Measurements from ENCODE around the gene GNB1L.

The GNB1L gene

DNA sequence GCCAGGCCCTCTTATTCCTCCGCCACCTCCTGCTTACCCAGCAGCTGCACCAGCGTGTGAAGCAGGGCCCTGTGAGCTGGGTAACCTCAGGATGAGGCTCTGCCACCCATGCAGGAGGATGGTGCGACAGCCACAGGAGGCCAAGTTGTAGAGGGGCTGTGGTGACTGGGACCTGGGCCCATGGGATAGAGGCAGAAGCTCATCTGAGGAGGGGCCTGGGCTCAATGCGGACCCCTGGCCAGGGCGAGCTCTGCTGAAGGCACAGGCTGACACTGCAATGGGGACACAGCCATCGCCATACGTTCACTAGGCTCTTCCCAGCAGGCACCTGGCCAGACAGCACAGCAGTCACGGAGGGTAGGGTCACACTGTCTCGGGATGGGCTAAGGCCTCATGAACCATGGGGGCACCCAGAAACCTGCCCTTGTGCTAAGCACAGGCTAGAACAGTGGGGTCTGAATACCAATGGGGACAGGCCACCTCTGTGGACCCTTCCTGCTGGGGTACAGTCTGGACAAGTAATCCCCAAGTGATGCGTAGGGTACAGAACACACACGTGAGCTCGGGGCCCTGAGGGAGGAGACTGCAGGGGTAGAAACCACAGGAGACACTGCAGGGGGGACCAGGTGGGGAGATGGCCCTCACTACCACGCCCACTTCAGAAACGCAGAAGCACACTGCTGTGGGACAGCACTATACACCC, 35.3 kb downstream of the GNB1L start:
- TF ChIP-seq, protein P1, sequence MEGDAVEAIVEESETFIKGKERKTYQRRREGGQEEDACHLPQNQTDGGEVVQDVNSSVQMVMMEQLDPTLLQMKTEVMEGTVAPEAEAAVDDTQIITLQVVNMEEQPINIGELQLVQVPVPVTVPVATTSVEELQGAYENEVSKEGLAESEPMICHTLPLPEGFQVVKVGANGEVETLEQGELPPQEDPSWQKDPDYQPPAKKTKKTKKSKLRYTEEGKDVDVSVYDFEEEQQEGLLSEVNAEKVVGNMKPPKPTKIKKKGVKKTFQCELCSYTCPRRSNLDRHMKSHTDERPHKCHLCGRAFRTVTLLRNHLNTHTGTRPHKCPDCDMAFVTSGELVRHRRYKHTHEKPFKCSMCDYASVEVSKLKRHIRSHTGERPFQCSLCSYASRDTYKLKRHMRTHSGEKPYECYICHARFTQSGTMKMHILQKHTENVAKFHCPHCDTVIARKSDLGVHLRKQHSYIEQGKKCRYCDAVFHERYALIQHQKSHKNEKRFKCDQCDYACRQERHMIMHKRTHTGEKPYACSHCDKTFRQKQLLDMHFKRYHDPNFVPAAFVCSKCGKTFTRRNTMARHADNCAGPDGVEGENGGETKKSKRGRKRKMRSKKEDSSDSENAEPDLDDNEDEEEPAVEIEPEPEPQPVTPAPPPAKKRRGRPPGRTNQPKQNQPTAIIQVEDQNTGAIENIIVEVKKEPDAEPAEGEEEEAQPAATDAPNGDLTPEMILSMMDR (IDR thresholded peaks at IDR 0.05; ENCODE audit: insufficient read depth, missing control alignments): no peak
- FAIRE-seq (no peak), DNase-seq (ENCODE audit: insufficient read length, low spot score) (no peak)

DNA sequence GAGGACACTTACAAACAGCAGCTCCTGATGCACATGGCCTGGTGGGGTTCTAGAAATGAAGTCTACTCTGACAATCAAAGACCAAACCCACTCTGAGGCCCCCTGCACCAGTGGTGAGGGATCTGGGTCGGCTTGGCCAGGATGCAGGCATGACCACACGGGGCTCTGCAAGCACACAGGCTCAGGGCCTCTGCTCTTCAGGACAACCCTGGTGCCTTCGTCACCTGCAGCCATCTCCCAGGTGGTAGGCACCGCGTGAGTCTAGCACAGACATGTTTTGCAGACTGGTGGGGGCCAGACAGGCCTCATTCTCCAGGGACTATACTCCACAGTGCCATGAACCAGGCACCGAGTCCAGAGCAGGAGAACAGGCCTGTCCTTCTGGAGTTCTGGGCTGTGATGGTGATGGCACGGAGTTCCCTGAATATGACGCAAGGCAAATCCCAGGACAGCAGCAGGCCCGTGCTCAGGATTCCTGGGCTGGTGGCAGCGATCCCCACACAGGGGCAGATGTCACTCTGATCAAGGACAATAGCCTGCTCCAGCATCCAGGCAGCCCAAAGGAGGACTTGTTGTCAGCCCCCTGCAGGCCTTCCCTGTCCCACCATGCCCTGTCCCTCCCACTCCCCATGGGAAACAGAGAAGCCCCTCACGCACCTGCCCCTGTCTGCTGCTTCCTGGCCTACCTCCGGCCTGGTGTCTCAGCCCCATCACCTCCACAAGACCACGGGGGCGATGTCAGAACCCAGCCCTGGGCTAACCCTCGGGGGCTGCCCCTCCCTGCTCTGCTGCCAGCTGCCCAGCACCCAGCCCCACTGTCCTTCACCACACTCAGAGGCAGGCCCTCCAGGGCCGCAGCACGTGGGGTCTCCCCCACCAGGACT, 36.1 kb downstream of the GNB1L start:
- FAIRE-seq (no peak), DNase-seq (ENCODE audit: insufficient read length, low spot score) (no peak)
- TF ChIP-seq, protein P1 (IDR thresholded peaks at IDR 0.05; ENCODE audit: insufficient read depth, missing control alignments): no peak

DNA sequence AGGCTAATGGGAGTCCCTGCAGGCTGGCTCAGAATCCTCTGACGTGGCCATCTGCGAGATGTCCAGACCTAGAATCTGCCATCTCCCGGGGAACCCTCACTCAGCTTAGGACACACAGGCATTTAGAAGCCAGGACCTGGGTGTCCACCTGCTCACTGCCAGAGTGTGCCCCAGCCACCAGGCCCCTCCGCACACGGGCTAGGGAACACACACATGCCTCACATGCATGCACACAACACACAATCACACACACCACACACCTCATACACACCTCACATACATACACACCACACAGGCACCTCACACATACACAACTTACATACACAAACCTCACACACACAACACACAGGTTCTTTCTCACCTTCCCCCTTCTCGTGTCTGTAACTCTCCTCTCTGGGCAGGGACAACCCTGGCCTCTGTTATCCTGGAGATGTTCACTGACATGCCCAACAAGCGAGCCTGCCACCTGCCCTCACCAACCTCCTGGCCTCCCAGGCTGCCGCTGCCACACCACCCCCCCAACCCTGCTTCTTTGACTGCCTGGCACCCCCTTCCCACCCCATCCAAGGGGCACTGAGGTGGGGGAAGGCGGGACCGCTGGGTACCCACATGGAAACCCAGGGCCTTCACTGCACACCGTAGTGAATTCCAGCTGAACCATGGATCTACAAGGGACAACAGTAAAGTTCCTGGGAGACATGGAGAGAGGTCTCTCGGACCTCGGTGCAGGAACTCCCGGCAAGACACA, 38.1 kb downstream of the GNB1L start:
- no peak for FAIRE-seq
- TF ChIP-seq, protein P1 (IDR thresholded peaks at IDR 0.05; ENCODE audit: insufficient read depth, missing control alignments): no peak

DNA sequence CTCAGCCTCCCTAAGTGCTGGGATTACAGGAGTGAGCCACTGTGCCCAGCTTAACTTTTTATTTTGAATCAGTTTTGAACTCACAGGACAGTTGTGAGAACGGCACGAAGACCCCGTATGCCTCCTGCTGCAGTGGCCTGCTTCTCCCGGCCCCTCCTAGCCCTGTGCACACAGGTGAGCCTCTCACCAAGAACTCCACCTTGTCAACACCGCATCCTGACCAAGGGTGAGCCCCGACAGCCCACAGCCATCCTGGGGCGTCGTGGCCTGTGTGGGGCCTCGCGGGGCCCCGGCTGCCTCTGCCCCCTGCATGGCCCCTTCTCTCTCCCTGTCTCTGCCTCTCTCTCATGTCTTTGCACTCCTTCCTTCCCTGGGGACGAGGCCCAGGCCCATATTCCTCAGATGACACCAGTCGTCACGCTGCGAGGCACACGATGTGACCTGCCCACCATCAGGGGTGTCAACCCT, 38.8 kb downstream of the GNB1L start:
- TF ChIP-seq, protein P1 (IDR thresholded peaks at IDR 0.05; ENCODE audit: insufficient read depth, missing control alignments): no peak
- DNase-seq (ENCODE audit: insufficient read length, low spot score) (no peak), FAIRE-seq (no peak)

More for the DNA sequence above, 38.1 kb downstream of the GNB1L start:
- no peak for DNase-seq (ENCODE audit: insufficient read length, low spot score)

DNA sequence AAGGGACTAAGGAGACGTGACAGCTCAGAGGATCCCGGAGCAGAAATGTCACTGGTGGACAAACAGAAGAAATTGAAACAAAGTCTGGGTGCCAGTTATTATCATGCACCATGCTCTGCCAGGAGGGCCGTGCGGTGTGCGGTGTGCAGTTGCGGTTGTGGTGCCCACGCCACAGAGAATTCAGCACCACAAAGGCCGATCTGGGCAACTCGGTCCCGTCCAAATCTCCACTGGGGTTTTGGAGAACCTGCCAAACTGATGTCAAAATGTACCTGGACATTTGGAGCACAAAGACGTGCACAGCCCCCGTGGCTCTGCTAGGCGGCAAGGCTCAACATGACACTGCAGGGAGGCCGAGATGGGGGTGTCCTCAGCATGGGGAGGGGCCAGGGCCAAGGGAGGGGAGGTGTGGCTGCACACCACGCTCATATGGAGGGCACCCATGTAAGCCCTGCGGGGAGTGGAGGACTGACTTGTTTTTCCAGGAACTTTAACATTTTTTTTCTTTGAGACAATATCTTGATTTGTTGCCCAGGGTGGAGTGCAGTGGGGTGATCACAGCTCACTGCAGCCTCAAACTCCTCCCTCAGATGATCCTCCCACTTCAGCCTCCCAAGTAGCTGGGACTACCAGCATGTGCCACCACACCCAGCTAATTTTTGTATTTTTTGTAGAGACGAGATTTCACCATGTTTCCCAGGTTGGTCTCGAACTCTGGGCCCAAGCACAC, 39.4 kb downstream of the GNB1L start:
- TF ChIP-seq, protein P1 (IDR thresholded peaks at IDR 0.05; ENCODE audit: insufficient read depth, missing control alignments): no peak
- FAIRE-seq (no peak), DNase-seq (ENCODE audit: insufficient read length, low spot score) (no peak)

DNA sequence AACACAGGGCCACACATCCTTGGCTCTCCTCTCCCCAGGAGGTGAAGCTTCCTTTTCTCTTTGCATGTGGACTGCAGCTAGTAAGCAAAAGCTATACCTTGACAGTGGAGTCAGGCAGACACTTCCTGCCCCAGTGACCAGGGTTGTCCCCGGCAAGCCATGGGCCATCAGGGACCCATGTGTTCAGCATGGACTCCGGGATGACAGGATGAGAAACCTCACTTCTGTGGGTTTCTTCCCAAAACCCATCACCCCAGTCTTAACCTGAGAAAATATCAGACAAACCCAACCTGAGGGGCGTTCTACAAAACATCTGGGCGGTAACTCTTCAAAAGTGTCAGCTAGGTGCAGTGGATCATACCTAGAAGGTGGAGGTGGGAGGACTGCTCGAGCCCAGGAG, 40.2 kb downstream of the GNB1L start:
- no peak for DNase-seq (ENCODE audit: insufficient read length, low spot score)
- FAIRE-seq: no peak
- TF ChIP-seq, protein P1 (IDR thresholded peaks at IDR 0.05; ENCODE audit: insufficient read depth, missing control alignments): no peak

Measured in D721Med (cell line).